ENCODE measurements around the gene CTDSPL. TPM values are rescaled to one million over a fixed set of nuclear protein-coding genes. Genes with fewer than 3 reads are reported as not detected.

The CTDSPL gene
- total RNA-seq, 1 experiment from 2014 or later: 16.6 TPM

DNA sequence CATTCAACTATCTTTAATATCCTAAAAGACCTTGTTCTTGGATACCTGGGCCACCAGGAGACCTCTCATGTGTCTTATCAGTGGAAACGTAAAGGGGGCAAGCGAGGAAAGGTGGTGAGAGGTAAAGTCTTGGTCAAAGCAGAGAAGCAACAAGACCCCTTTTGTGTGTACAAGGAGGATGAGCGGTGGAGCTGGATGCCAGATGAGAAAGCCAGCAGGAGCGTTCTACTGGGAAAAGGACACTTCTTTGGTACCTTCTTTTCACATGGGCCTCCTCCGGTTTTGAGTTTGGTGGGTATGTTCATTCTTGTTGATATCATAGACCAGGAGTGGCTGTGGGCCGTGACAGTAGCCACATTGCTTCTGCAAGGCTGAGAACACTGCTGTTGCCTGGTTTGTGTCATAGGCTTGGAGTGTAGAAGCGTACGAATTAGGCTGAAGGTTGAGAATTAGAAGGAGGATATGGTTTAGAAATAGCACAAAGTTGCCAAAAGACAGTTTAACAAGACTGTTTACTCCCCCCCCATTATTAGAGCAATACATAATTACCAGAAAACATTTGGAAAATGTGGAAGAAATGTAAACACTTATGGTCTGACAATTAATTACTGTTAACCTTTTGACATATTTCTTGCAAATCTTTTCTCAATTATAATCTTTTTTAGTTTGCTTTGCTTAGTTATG lies 82.1 kb downstream of the CTDSPL start:
- intact Hi-C loops (cut with micrococcal nuclease; ENCODE audit: unreplicated experiment): no loop called here
- Histone ChIP-seq H3K4me1 (ENCODE audit: control insufficient read depth, insufficient read depth, low read length) (peaks cover 4% of the 10 kb centered on the region), H3K9me3 (ENCODE audit: control insufficient read depth, insufficient read depth, low read depth, low read length) (no peaks in the 10 kb centered on the region), H3K4me3 (ENCODE audit: low read depth in 2 of 2, low read length in 2 of 2) (no peak overlapping the region), H3K27ac (ENCODE audit: low read length) (no peak overlapping the region), H3K36me3 (ENCODE audit: control insufficient read depth, insufficient read depth, low read length) (no peaks in the 10 kb centered on the region), H3K27me3 (ENCODE audit: control insufficient read depth, insufficient read depth, low read length) (no peaks in the 10 kb centered on the region)
- in situ Hi-C loops (cut with HindIII; ENCODE audit: low pct_unique_long_range_greater_than_20kb, low sequenced_read_pairs): no loop called here
- ATAC-seq (no peak), DNase-seq (ENCODE audit: low read depth, low spot score) (no peak)
- BruUV-seq (replicated peaks): no TSS peak
- ChIA-PET POLR2A (no interaction called here), CTCF (no interaction called here)
- TF ChIP-seq TCF7L2 (IDR thresholded peaks at IDR 0.05; ENCODE audit: low read depth, low read length): no peak
- TF ChIP-seq, protein P1, sequence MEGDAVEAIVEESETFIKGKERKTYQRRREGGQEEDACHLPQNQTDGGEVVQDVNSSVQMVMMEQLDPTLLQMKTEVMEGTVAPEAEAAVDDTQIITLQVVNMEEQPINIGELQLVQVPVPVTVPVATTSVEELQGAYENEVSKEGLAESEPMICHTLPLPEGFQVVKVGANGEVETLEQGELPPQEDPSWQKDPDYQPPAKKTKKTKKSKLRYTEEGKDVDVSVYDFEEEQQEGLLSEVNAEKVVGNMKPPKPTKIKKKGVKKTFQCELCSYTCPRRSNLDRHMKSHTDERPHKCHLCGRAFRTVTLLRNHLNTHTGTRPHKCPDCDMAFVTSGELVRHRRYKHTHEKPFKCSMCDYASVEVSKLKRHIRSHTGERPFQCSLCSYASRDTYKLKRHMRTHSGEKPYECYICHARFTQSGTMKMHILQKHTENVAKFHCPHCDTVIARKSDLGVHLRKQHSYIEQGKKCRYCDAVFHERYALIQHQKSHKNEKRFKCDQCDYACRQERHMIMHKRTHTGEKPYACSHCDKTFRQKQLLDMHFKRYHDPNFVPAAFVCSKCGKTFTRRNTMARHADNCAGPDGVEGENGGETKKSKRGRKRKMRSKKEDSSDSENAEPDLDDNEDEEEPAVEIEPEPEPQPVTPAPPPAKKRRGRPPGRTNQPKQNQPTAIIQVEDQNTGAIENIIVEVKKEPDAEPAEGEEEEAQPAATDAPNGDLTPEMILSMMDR (IDR thresholded peaks at IDR 0.05): no peak
- no peak for TF ChIP-seq POLR2AphosphoS5 (IDR thresholded peaks at IDR 0.05; ENCODE audit: low read depth, low read length)
- TF ChIP-seq, protein P2, sequence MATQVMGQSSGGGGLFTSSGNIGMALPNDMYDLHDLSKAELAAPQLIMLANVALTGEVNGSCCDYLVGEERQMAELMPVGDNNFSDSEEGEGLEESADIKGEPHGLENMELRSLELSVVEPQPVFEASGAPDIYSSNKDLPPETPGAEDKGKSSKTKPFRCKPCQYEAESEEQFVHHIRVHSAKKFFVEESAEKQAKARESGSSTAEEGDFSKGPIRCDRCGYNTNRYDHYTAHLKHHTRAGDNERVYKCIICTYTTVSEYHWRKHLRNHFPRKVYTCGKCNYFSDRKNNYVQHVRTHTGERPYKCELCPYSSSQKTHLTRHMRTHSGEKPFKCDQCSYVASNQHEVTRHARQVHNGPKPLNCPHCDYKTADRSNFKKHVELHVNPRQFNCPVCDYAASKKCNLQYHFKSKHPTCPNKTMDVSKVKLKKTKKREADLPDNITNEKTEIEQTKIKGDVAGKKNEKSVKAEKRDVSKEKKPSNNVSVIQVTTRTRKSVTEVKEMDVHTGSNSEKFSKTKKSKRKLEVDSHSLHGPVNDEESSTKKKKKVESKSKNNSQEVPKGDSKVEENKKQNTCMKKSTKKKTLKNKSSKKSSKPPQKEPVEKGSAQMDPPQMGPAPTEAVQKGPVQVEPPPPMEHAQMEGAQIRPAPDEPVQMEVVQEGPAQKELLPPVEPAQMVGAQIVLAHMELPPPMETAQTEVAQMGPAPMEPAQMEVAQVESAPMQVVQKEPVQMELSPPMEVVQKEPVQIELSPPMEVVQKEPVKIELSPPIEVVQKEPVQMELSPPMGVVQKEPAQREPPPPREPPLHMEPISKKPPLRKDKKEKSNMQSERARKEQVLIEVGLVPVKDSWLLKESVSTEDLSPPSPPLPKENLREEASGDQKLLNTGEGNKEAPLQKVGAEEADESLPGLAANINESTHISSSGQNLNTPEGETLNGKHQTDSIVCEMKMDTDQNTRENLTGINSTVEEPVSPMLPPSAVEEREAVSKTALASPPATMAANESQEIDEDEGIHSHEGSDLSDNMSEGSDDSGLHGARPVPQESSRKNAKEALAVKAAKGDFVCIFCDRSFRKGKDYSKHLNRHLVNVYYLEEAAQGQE (IDR thresholded peaks at IDR 0.05; ENCODE audit: insufficient read depth in 1 of 2, low read depth in 2 of 2, low read length in 1 of 2): no peak
- no peak for TF ChIP-seq SIN3A (IDR thresholded peaks at IDR 0.05; ENCODE audit: borderline replicate concordance, insufficient read depth, low read depth, low read length)

DNA sequence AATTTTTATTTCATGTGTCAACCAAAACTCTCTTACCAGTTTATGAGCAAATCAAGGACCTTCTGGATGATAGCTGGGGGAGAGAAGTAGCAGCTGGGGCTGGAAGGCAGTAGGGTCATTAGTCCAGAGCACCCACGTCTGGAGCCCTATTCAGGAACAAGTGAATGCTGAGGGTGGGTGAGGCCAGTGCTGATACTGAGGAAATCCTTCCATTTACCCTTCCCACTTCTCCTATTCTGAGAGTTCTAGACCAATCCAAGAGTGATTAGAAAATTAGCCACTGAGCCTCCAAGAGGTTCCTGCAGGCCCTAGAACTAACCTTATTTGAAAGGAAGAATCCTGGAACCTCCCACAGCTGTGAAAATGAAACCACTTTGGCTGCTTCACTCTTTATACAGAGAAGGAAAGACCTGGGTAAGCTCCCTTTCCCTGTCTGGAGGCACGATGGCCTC lies 82.7 kb downstream of the CTDSPL start:
- intact Hi-C loops (cut with micrococcal nuclease; ENCODE audit: unreplicated experiment) (no loop called here), in situ Hi-C loops (cut with HindIII; ENCODE audit: low pct_unique_long_range_greater_than_20kb, low sequenced_read_pairs) (no loop called here)
- no peak; the same call in 1 of the 2 replicates for ATAC-seq
- POLR2A ChIA-PET: no interaction called here
- no peaks in the 10 kb centered on the region for H3K36me3 ChIP-seq (ENCODE audit: control insufficient read depth, insufficient read depth, low read length)
- TF ChIP-seq SIN3A (IDR thresholded peaks at IDR 0.05; ENCODE audit: borderline replicate concordance, insufficient read depth, low read depth, low read length) (no peak), POLR2AphosphoS5 (IDR thresholded peaks at IDR 0.05; ENCODE audit: low read depth, low read length) (no peak), TCF7L2 (IDR thresholded peaks at IDR 0.05; ENCODE audit: low read depth, low read length) (no peak)
- TF ChIP-seq, protein P2 (IDR thresholded peaks at IDR 0.05; ENCODE audit: insufficient read depth in 1 of 2, low read depth in 2 of 2, low read length in 1 of 2): no peak
- TF ChIP-seq, protein P1 (IDR thresholded peaks at IDR 0.05): no peak
- H3K27me3 ChIP-seq (ENCODE audit: control insufficient read depth, insufficient read depth, low read length): no peaks in the 10 kb centered on the region
- H3K9me3 ChIP-seq (ENCODE audit: control insufficient read depth, insufficient read depth, low read depth, low read length): no peaks in the 10 kb centered on the region
- CTCF ChIA-PET: no interaction called here
- peaks cover 4% of the 10 kb centered on the region for H3K4me1 ChIP-seq (ENCODE audit: control insufficient read depth, insufficient read depth, low read length)
- H3K27ac ChIP-seq (ENCODE audit: low read length): no peak overlapping the region
- no peak overlapping the region for H3K4me3 ChIP-seq (ENCODE audit: low read depth in 2 of 2, low read length in 2 of 2)
- DNase-seq (ENCODE audit: low read depth, low spot score): no peak
- no TSS peak for BruUV-seq (replicated peaks)
